Neural progenitor cell (in vitro differentiated cells): ENCODE measurements around the gene ST8SIA4.

Experiments used
- CTCF ChIP-seq: fragments of 200-600 bp; sonication (generic); IDR thresholded peaks from 2 replicates; pipeline ENCODE4 v1.5.1; 2017; ENCODE audit warnings: antibody characterized with exemption, mild to moderate bottlenecking
- EZH2 ChIP-seq: fragments of 200-600 bp; sonication (generic); IDR thresholded peaks from 2 replicates; pipeline ENCODE4 v1.6.1; 2017; ENCODE audit warnings: antibody characterized with exemption, mild to moderate bottlenecking, moderate library complexity
- EZH2phosphoT487 ChIP-seq: fragments of 200-600 bp; sonication (generic); IDR thresholded peaks from 2 replicates; pipeline ENCODE4 v1.6.1; 2017; ENCODE audit warnings: antibody characterized with exemption

- TF ChIP-seq CTCF (no peak), EZH2 (no peak), EZH2phosphoT487 (no peak)
These were observed 76.9 kb downstream of the ST8SIA4 start for GRCh38 chr5:100826133-100826532.
